Amygdala (tissue), 56 donors: ENCODE results near the gene LRP1B.

ENCODE experiments used
- DNase-seq, 56 donors: peaks; one replicate each; lab custom pipeline; 2025; lab: John Stamatoyannopoulos, UW

The LRP1B gene

GRCh38 chr2:140882671-140883620, 1247.9 kb downstream of the LRP1B start:
- no peak for DNase-seq

GRCh38 chr2:140880573-140880972, 1250.2 kb downstream of the LRP1B start:
- DNase-seq: no peak

- no peak for DNase-seq
Measured at GRCh38 chr2:140876015-140876414, 1254.8 kb downstream of the LRP1B start.

- no peak for DNase-seq
Measured at GRCh38 chr2:140873915-140874531, 1256.8 kb downstream of the LRP1B start.

GRCh38 chr2:140869925-140870324, 1260.9 kb downstream of the LRP1B start:
- no peak for DNase-seq

- no peak for DNase-seq
Measured at GRCh38 chr2:140869107-140869506, 1261.7 kb downstream of the LRP1B start.

- DNase-seq: no peak
Measured at GRCh38 chr2:140865837-140866236, 1265.0 kb downstream of the LRP1B start.

GRCh38 chr2:140863713-140864112, 1267.1 kb downstream of the LRP1B start:
- DNase-seq: no peak

GRCh38 chr2:140862181-140862580, 1268.6 kb downstream of the LRP1B start:
- no peak for DNase-seq

- DNase-seq: no peak
Measured at GRCh38 chr2:140861666-140862065, 1269.2 kb downstream of the LRP1B start.

GRCh38 chr2:140855471-140855870, 1275.3 kb downstream of the LRP1B start:
- DNase-seq: no peak

- DNase-seq: no peak
Measured at GRCh38 chr2:140851258-140851981, 1279.4 kb downstream of the LRP1B start.

GRCh38 chr2:140843186-140843585, 1287.6 kb downstream of the LRP1B start:
- no peak for DNase-seq

GRCh38 chr2:140842110-140842509, 1288.7 kb downstream of the LRP1B start:
- DNase-seq: no peak

GRCh38 chr2:140841141-140841540, 1289.7 kb downstream of the LRP1B start:
- no peak for DNase-seq

GRCh38 chr2:140836826-140837225, 1294.0 kb downstream of the LRP1B start:
- DNase-seq: no peak

GRCh38 chr2:140835079-140835478, 1295.7 kb downstream of the LRP1B start:
- no peak for DNase-seq

GRCh38 chr2:140814141-140814540, 1316.7 kb downstream of the LRP1B start:
- DNase-seq: no peak

GRCh38 chr2:140808820-140809219, 1322.0 kb downstream of the LRP1B start:
- no peak for DNase-seq

GRCh38 chr2:140808211-140808610, 1322.6 kb downstream of the LRP1B start:
- DNase-seq: no peak

GRCh38 chr2:140804700-140805260, 1326.0 kb downstream of the LRP1B start:
- no peak for DNase-seq
